Measurements from ENCODE around the gene SGK1.
"Not testable (repeated sequence)": the region's sequence is repeated elsewhere in the genome, so short reads cannot be mapped to it uniquely, and the experiment has no call there.

SGK1 gene

GRCh38 chr6:134266776-134267175, 51.1 kb downstream of the SGK1 start:
- DNase-seq (ENCODE audit: insufficient read length, low spot score) (no peak), FAIRE-seq (no peak)
- TF ChIP-seq POLR2A (IDR thresholded peaks at IDR 0.05; ENCODE audit: low read depth, low read length): no peak

- no peak for DNase-seq (ENCODE audit: insufficient read length, low spot score)
- FAIRE-seq: no peak
- TF ChIP-seq POLR2A (IDR thresholded peaks at IDR 0.05; ENCODE audit: low read depth, low read length): no peak
Observed at GRCh38 chr6:134261766-134262165, 56.1 kb downstream of the SGK1 start.

GRCh38 chr6:134258849-134259306, 59.0 kb downstream of the SGK1 start:
- TF ChIP-seq POLR2A (IDR thresholded peaks at IDR 0.05; ENCODE audit: low read depth, low read length): no peak
- DNase-seq (ENCODE audit: insufficient read length, low spot score): no peak
- no peak for FAIRE-seq

- no peak for TF ChIP-seq POLR2A (IDR thresholded peaks at IDR 0.05; ENCODE audit: low read depth, low read length)
- FAIRE-seq (no peak), DNase-seq (ENCODE audit: insufficient read length, low spot score) (no peak)
Observed at GRCh38 chr6:134257516-134257915, 60.4 kb downstream of the SGK1 start.

GRCh38 chr6:134256862-134257261, 61.0 kb downstream of the SGK1 start:
- FAIRE-seq: no peak
- no peak for DNase-seq (ENCODE audit: insufficient read length, low spot score)
- no peak for TF ChIP-seq POLR2A (IDR thresholded peaks at IDR 0.05; ENCODE audit: low read depth, low read length)

- FAIRE-seq: not testable (repeated sequence)
Observed at GRCh38 chr6:134255280-134255679, 62.6 kb downstream of the SGK1 start.

GRCh38 chr6:134254118-134254517, 63.8 kb downstream of the SGK1 start:
- no peak for TF ChIP-seq POLR2A (IDR thresholded peaks at IDR 0.05; ENCODE audit: low read depth, low read length)
- FAIRE-seq (no peak), DNase-seq (ENCODE audit: insufficient read length, low spot score) (no peak)

More at GRCh38 chr6:134255280-134255679, 62.6 kb downstream of the SGK1 start:
- not testable (repeated sequence) for DNase-seq (ENCODE audit: insufficient read length, low spot score)

GRCh38 chr6:134253681-134254080, 64.2 kb downstream of the SGK1 start:
- no peak for FAIRE-seq
- DNase-seq (ENCODE audit: insufficient read length, low spot score): no peak
- TF ChIP-seq POLR2A (IDR thresholded peaks at IDR 0.05; ENCODE audit: low read depth, low read length): no peak

- no peak for TF ChIP-seq POLR2A (IDR thresholded peaks at IDR 0.05; ENCODE audit: low read depth, low read length)
- FAIRE-seq (no peak), DNase-seq (ENCODE audit: insufficient read length, low spot score) (no peak)
Observed at GRCh38 chr6:134251320-134251719, 66.6 kb downstream of the SGK1 start.

- TF ChIP-seq POLR2A (IDR thresholded peaks at IDR 0.05; ENCODE audit: low read depth, low read length): no peak
- DNase-seq (ENCODE audit: insufficient read length, low spot score) (no peak), FAIRE-seq (no peak)
Observed at GRCh38 chr6:134250776-134251175, 67.1 kb downstream of the SGK1 start.

GRCh38 chr6:134249759-134250602, 67.9 kb downstream of the SGK1 start:
- no peak for FAIRE-seq
- no peak for TF ChIP-seq POLR2A (IDR thresholded peaks at IDR 0.05; ENCODE audit: low read depth, low read length)
- no peak for DNase-seq (ENCODE audit: insufficient read length, low spot score)

- TF ChIP-seq POLR2A (IDR thresholded peaks at IDR 0.05; ENCODE audit: low read depth, low read length): no peak
- FAIRE-seq (no peak), DNase-seq (ENCODE audit: insufficient read length, low spot score) (no peak)
Observed at GRCh38 chr6:134249239-134249758, 68.6 kb downstream of the SGK1 start.

- DNase-seq (ENCODE audit: insufficient read length, low spot score) (no peak), FAIRE-seq (no peak)
- no peak for TF ChIP-seq POLR2A (IDR thresholded peaks at IDR 0.05; ENCODE audit: low read depth, low read length)
Observed at GRCh38 chr6:134247844-134248580, 69.9 kb downstream of the SGK1 start.

GRCh38 chr6:134247231-134247833, 70.6 kb downstream of the SGK1 start:
- DNase-seq (ENCODE audit: insufficient read length, low spot score): no peak
- no peak for FAIRE-seq
- TF ChIP-seq POLR2A (IDR thresholded peaks at IDR 0.05; ENCODE audit: low read depth, low read length): no peak

All from H54 (cell line).